Adrenal gland (tissue), 5 donors: ENCODE measurements around the gene CEACAM4.

Experiments used
- POLR2A ChIP-seq, 2 donors: fragments of 450-650 bp; IDR thresholded peaks; one replicate each; pipeline ENCODE4 v1.6.1; 2017; ENCODE audit warnings: antibody characterized with exemption in 2 of 2, mild to moderate bottlenecking in 2 of 2, moderate library complexity in 1 of 2
- TF ChIP-seq, protein P1 (sequence below), 6 experiments: fragments of 450-650 bp in 4 of 6; fragments of 200-600 bp in 2 of 6; sonication (generic) in 1 of 6; IDR thresholded peaks; 1 replicate in 5 of 6; 2 replicates in 1 of 6; pipeline versions ENCODE4 v1.5.1 to v1.8.0; 2016 to 2021; ENCODE audit warnings: antibody characterized with exemption in 6 of 6, mild to moderate bottlenecking in 2 of 6, moderate library complexity in 1 of 6
- donor health status: DM: no; HTN: no; CAD: no.

DNA sequence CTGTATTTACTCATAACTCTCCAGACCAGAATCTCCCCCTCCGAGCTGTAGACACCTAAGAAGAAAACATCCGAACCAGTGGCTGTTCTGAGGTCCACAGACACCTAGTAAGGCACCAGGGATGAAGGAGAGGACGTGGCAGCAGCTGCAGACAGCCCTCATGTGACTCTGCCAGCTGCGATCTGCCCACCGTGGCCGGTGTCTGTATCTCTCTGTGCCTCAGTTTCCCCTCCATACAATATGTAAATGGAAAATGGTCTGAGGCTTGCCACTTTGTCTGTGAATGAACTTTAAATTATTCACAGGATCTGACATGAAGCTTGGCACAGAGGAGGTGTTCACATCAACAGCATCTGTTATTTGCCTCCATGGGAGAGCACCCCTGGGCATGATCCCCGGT is 2.4 kb downstream of the CEACAM4 start:
- TF ChIP-seq POLR2A (IDR thresholded peaks at IDR 0.05): no peak
- TF ChIP-seq, protein P1, sequence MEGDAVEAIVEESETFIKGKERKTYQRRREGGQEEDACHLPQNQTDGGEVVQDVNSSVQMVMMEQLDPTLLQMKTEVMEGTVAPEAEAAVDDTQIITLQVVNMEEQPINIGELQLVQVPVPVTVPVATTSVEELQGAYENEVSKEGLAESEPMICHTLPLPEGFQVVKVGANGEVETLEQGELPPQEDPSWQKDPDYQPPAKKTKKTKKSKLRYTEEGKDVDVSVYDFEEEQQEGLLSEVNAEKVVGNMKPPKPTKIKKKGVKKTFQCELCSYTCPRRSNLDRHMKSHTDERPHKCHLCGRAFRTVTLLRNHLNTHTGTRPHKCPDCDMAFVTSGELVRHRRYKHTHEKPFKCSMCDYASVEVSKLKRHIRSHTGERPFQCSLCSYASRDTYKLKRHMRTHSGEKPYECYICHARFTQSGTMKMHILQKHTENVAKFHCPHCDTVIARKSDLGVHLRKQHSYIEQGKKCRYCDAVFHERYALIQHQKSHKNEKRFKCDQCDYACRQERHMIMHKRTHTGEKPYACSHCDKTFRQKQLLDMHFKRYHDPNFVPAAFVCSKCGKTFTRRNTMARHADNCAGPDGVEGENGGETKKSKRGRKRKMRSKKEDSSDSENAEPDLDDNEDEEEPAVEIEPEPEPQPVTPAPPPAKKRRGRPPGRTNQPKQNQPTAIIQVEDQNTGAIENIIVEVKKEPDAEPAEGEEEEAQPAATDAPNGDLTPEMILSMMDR (IDR thresholded peaks at IDR 0.05): no peak
